K562 (cell line): Measurements from ENCODE around the gene EXOC3L1. TPM values are rescaled to one million over a fixed set of nuclear protein-coding genes. Genes with fewer than 3 reads are reported as not detected.

Experiments used
- CTBP1 ChIP-seq: fragments of 450-650 bp; IDR thresholded peaks from 2 replicates; pipeline ENCODE4 v1.6.1; 2016; ENCODE audit warnings: borderline replicate concordance
- EHMT2 ChIP-seq: fragments of 450-650 bp; IDR thresholded peaks from 2 replicates; pipeline ENCODE4 v1.6.1; 2018; ENCODE audit warnings: antibody characterized with exemption
- NFRKB ChIP-seq: fragments of 450-650 bp; IDR thresholded peaks from 2 replicates; pipeline ENCODE4 v1.6.1; 2016; ENCODE audit warnings: low read depth
- RAD51 ChIP-seq: fragments of 450-650 bp; IDR thresholded peaks from 2 replicates; pipeline ENCODE4 v1.7.1; 2016; ENCODE audit warnings: low read depth, mild to moderate bottlenecking, borderline replicate concordance
- SMAD4 ChIP-seq: fragments of 250-450 bp; sonication (Bioruptor Pico); conservative IDR thresholded peaks from 2 replicates; pipeline ENCODE4 v1.8.0; 2021; ENCODE audit warnings: inconsistent platforms, mild to moderate bottlenecking, moderate library complexity
- SMARCE1 ChIP-seq: fragments of 450-650 bp; IDR thresholded peaks from 2 replicates; pipeline ENCODE4 v1.7.1; 2016; ENCODE audit warnings: mild to moderate bottlenecking
- SMC3 ChIP-seq: conservative IDR thresholded peaks from 2 replicates; pipeline ENCODE4 v1.6.1; 2011; ENCODE audit warnings: low read depth, low read length, improper control_type of control experiment; ENCODE audit not compliant: insufficient read depth
- SPI1 ChIP-seq: IDR thresholded peaks from 2 replicates; pipeline ENCODE4 v1.6.1; 2011; ENCODE audit warnings: low read depth, low read length, control low read depth, borderline replicate concordance
- TOE1 ChIP-seq, 2 experiments: fragments of 450-650 bp in 1 of 2; sonication (generic) in 1 of 2; formaldehyde crosslinking in 1 of 2; IDR thresholded peaks; 2 replicates each; pipeline versions ENCODE4 v1.7.1 to v1.8.0; 2016 to 2022; ENCODE audit warnings: borderline replicate concordance in 2 of 2, mild to moderate bottlenecking in 2 of 2, antibody characterized with exemption in 1 of 2, inconsistent platforms in 1 of 2, low read depth in 1 of 2, missing genetic modification reagents in 1 of 2, moderate library complexity in 1 of 2
- TRIM24 ChIP-seq, 2 experiments: fragments of 450-650 bp; IDR thresholded peaks; 2 replicates each; pipeline ENCODE4 v1.6.1; 2016
- ZNF41 ChIP-seq: fragments of 250-450 bp; sonication (Bioruptor Pico); conservative IDR thresholded peaks from 2 replicates; pipeline ENCODE4 v1.4.0; 2020; ENCODE audit warnings: mild to moderate bottlenecking
- polyA plus RNA-seq, 8 experiments: library from polyadenylated mRNA; depleted of rRNA in 4 of 8; stranded (reverse) in 5 of 8; unstranded in 3 of 8; fragments of >200 nt; fragmentation: Nextera tagmentation in 2 of 8; fragmentation: Illumina TruSeq in 1 of 8; extraction: Ambion mirVana in 2 of 8; extraction: Trizol in 1 of 8; gene quantifications; 2 replicates each; pipeline versions ENCODE4 v1.2.1 to v1.2.3, GENCODE V29; 2011 to 2014; ENCODE audit warnings: inconsistent platforms in 1 of 8, missing spikeins in 1 of 8
- total RNA-seq, 7 experiments: library from RNA; depleted of rRNA in 6 of 7; stranded (reverse); fragments of >200 nt in 6 of 7; fragmentation: Illumina TruSeq in 2 of 7; extraction: Trizol in 2 of 7; gene quantifications; 2 replicates each; pipeline versions ENCODE4 v1.2.1 to v1.2.3, GENCODE V29; 2011 to 2021; ENCODE audit warnings: low replicate concordance in 1 of 7
- TF ChIP-seq, protein P1 (sequence below): fragments of 450-650 bp; IDR thresholded peaks from 2 replicates; pipeline ENCODE4 v1.6.1; 2017; ENCODE audit warnings: antibody characterized with exemption, mild to moderate bottlenecking
- TF ChIP-seq, protein P2 (sequence below): fragments of 250-450 bp; sonication (Bioruptor Pico); IDR thresholded peaks from 2 replicates; pipeline ENCODE4 v1.4.0; 2020; ENCODE audit warnings: mild to moderate bottlenecking, moderate library complexity
- TF ChIP-seq, protein P3 (sequence below): fragments of 450-650 bp; IDR thresholded peaks from 2 replicates; pipeline ENCODE4 v1.6.1; 2016; ENCODE audit warnings: antibody characterized with exemption
- TF ChIP-seq, protein P4 (sequence below): fragments of 450-650 bp; formaldehyde crosslinking; IDR thresholded peaks from 2 replicates; pipeline ENCODE4 v1.4.0; 2020; ENCODE audit warnings: mild to moderate bottlenecking, mixed read lengths
- TF ChIP-seq, protein P5 (sequence below): sonication (generic); formaldehyde crosslinking; IDR thresholded peaks from 2 replicates; pipeline ENCODE4 v1.8.0; 2022; ENCODE audit warnings: missing genetic modification reagents, mild to moderate bottlenecking, moderate library complexity, borderline replicate concordance

Gene EXOC3L1
- total and polyA plus RNA-seq, 9 of the 15 experiments (the other 6 are each of a cell fraction or from before 2014, with no cell fraction given), result 0.08 TPM; not detected in 8

DNA sequence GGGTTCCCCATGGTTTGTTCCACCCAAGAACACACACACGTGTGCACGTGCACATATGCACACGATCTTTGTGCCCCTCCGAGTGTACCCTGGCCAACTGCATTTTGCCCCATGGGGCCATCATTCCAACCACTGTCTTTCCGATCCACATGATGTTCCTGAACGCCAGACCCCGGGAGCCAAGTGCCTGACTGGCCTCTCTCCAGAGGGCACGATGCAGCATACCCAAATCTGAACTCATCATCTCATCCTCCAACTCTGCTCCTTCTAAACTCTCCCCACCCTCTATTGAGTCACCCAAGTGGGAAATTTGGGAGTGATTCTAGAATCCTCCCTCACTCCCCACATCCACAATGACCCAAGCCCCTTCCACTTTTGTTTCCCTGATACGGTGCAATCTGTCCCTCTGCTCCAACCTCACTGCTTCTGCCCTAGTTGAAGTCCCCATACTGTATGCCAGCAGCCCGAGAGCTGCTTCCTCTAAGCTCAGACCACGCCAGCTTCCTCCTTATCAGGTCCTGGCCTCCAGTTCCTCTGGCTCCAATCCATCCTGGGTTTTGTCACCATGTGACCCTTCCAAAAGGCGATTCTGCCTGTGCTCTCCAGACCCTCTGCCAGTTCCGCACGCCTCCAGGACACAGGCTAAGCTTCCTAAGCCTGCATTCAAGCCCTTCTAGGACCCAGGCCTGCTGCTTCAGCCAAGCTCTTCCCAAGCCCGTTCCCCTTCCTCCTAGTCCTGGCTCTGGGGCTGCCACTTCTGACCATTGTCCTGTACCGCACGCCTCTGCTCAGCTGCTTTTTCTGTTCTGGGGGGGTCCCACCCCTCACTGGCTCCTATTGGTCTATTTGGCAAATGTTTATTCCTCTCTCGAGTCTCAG lies 26.9 kb upstream of the EXOC3L1 start (continued):
- TF ChIP-seq, protein P1, sequence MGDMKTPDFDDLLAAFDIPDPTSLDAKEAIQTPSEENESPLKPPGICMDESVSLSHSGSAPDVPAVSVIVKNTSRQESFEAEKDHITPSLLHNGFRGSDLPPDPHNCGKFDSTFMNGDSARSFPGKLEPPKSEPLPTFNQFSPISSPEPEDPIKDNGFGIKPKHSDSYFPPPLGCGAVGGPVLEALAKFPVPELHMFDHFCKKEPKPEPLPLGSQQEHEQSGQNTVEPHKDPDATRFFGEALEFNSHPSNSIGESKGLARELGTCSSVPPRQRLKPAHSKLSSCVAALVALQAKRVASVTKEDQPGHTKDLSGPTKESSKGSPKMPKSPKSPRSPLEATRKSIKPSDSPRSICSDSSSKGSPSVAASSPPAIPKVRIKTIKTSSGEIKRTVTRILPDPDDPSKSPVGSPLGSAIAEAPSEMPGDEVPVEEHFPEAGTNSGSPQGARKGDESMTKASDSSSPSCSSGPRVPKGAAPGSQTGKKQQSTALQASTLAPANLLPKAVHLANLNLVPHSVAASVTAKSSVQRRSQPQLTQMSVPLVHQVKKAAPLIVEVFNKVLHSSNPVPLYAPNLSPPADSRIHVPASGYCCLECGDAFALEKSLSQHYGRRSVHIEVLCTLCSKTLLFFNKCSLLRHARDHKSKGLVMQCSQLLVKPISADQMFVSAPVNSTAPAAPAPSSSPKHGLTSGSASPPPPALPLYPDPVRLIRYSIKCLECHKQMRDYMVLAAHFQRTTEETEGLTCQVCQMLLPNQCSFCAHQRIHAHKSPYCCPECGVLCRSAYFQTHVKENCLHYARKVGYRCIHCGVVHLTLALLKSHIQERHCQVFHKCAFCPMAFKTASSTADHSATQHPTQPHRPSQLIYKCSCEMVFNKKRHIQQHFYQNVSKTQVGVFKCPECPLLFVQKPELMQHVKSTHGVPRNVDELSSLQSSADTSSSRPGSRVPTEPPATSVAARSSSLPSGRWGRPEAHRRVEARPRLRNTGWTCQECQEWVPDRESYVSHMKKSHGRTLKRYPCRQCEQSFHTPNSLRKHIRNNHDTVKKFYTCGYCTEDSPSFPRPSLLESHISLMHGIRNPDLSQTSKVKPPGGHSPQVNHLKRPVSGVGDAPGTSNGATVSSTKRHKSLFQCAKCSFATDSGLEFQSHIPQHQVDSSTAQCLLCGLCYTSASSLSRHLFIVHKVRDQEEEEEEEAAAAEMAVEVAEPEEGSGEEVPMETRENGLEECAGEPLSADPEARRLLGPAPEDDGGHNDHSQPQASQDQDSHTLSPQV, result peak; percentile 66; the same call in 1 of the 2 replicates
- 0 out of 2 replicates have a peak, but pooled peaks have one; percentile 38 for TF ChIP-seq SMAD4 (CRISPR knock-in tag)
- TF ChIP-seq TOE1 (IDR thresholded peaks at IDR 0.05; ENCODE audit: borderline replicate concordance), result peak; percentile 71; the same call in 1 of the 2 replicates
- TF ChIP-seq TOE1 (CRISPR knock-in tag; IDR thresholded peaks at IDR 0.05; ENCODE audit: borderline replicate concordance, low read depth), result no peak
- no peak for TF ChIP-seq ZNF41 (CRISPR knock-in tag)
- TF ChIP-seq, protein P2, sequence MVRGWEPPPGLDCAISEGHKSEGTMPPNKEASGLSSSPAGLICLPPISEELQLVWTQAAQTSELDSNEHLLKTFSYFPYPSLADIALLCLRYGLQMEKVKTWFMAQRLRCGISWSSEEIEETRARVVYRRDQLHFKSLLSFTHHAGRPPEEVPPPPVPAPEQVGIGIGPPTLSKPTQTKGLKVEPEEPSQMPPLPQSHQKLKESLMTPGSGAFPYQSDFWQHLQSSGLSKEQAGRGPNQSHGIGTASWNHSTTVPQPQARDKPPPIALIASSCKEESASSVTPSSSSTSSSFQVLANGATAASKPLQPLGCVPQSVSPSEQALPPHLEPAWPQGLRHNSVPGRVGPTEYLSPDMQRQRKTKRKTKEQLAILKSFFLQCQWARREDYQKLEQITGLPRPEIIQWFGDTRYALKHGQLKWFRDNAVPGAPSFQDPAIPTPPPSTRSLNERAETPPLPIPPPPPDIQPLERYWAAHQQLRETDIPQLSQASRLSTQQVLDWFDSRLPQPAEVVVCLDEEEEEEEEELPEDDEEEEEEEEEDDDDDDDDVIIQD (CRISPR knock-in tag), result no peak
- TF ChIP-seq, protein P3, sequence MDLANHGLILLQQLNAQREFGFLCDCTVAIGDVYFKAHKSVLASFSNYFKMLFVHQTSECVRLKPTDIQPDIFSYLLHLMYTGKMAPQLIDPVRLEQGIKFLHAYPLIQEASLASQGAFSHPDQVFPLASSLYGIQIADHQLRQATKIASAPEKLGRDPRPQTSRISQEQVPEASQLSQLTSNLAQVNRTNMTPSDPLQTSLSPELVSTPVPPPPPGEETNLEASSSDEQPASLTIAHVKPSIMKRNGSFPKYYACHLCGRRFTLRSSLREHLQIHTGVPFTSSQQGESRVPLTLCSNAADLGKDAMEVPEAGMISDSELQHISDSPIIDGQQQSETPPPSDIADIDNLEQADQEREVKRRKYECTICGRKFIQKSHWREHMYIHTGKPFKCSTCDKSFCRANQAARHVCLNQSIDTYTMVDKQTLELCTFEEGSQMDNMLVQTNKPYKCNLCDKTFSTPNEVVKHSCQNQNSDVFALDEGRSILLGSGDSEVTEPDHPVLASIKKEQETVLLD, result peak; percentile 38; the same call in 1 of the 2 replicates
- TF ChIP-seq SMC3, result no peak
- TF ChIP-seq, protein P4, sequence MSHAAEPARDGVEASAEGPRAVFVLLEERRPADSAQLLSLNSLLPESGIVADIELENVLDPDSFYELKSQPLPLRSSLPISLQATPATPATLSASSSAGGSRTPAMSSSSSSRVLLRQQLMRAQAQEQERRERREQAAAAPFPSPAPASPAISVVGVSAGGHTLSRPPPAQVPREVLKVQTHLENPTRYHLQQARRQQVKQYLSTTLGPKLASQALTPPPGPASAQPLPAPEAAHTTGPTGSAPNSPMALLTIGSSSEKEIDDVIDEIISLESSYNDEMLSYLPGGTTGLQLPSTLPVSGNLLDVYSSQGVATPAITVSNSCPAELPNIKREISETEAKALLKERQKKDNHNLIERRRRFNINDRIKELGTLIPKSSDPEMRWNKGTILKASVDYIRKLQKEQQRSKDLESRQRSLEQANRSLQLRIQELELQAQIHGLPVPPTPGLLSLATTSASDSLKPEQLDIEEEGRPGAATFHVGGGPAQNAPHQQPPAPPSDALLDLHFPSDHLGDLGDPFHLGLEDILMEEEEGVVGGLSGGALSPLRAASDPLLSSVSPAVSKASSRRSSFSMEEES (CRISPR knock-in tag), result 0 out of 2 replicates have a peak, but pooled peaks have one; percentile 8
- peak; percentile 61 for TF ChIP-seq RAD51
- TF ChIP-seq NFRKB, result peak; percentile 55; the same call in 1 of the 2 replicates
- no peak for TF ChIP-seq TRIM24 (IDR thresholded peaks at IDR 0.05)
- 0 out of 2 replicates have a peak, but pooled peaks have one; percentile 34 for TF ChIP-seq SMARCE1
- 0 out of 2 replicates have a peak, but pooled peaks have one; percentile 14 for TF ChIP-seq EHMT2
- TF ChIP-seq, protein P5, sequence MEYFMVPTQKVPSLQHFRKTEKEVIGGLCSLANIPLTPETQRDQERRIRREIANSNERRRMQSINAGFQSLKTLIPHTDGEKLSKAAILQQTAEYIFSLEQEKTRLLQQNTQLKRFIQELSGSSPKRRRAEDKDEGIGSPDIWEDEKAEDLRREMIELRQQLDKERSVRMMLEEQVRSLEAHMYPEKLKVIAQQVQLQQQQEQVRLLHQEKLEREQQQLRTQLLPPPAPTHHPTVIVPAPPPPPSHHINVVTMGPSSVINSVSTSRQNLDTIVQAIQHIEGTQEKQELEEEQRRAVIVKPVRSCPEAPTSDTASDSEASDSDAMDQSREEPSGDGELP (CRISPR knock-in tag), result peak; percentile 66; the same call in 1 of the 2 replicates
- TF ChIP-seq CTBP1, result peak; percentile 65; the same call in 1 of the 2 replicates
- TF ChIP-seq SPI1, result peak; percentile 63; the same call in 1 of the 2 replicates
